IMR-90 (cell line): ENCODE data around the gene CD7. TPM values are rescaled to one million over a fixed set of nuclear protein-coding genes. Genes with fewer than 3 reads are reported as not detected.

Experiments
- ATAC-seq: fragments of 200-7000 bp; cut with Tn5 transposase; 2 replicates; pipeline ENCODE4 v1.9.1; 2020; ENCODE audit warnings: low read depth, mild to moderate bottlenecking, moderate library complexity
- BruUV-seq: library from RNA; stranded (reverse); fragments of 400-500 nt; replicated peaks from 2 replicates; lab custom pipeline; 2021; lab: Mats Ljungman, UMichigan
- CTCF ChIA-PET: fragments of 300-600 bp; formaldehyde crosslinking; extraction: SDS; loops from one replicate; lab custom pipeline; 2021; ENCODE audit warnings: antibody characterized with exemption; lab: Yijun Ruan, JAX
- POLR2A ChIA-PET: fragments of 300-600 bp; sonication (Branson Sonifier 250); formaldehyde crosslinking; loops from one replicate; lab custom pipeline; 2022; ENCODE audit warnings: antibody characterized with exemption; ENCODE audit not compliant: unreplicated experiment; lab: Charles Lee
- DNase-seq: peaks from one replicate; pipeline ENCODE4 v3.0.0; 2013
- H2AFZ ChIP-seq: replicated peaks from 2 replicates; pipeline ENCODE3; 2013; ENCODE audit warnings: low read length, mild to moderate bottlenecking; ENCODE audit not compliant: poor library complexity
- H2AK5ac ChIP-seq: 2 replicates; pipeline ENCODE4 v1.6.1; 2013; ENCODE audit warnings: low read depth, low read length, inconsistent platforms
- H2AK9ac ChIP-seq: replicated peaks from 2 replicates; pipeline ENCODE3; 2013; ENCODE audit warnings: mild to moderate bottlenecking, low read depth, low read length, moderate library complexity; ENCODE audit not compliant: poor library complexity
- H2BK120ac ChIP-seq: 2 replicates; pipeline ENCODE4 v1.6.1; 2013; ENCODE audit warnings: low read depth, low read length, inconsistent platforms
- H2BK15ac ChIP-seq: 3 replicates; pipeline ENCODE4 v1.6.1; 2013; ENCODE audit warnings: low read depth, low read length, inconsistent platforms
- H2BK20ac ChIP-seq: 2 replicates; pipeline ENCODE4 v1.6.1; 2013; ENCODE audit warnings: low read depth, mild to moderate bottlenecking, inconsistent platforms, low read length, moderate library complexity
- H2BK5ac ChIP-seq: 2 replicates; pipeline ENCODE4 v1.6.1; 2013; ENCODE audit warnings: mild to moderate bottlenecking, low read depth, low read length, inconsistent platforms; ENCODE audit not compliant: poor library complexity, severe bottlenecking
- H3K14ac ChIP-seq: replicated peaks from 2 replicates; pipeline ENCODE4 v1.6.1; 2013; ENCODE audit warnings: low read depth, low read length, inconsistent platforms
- H3K18ac ChIP-seq: 2 replicates; pipeline ENCODE4 v1.6.1; 2013; ENCODE audit warnings: low read depth, low read length, control low read depth
- H3K23ac ChIP-seq: 2 replicates; pipeline ENCODE4 v1.6.1; 2013; ENCODE audit warnings: low read depth, low read length, inconsistent platforms
- H3K27ac ChIP-seq: 2 replicates; pipeline ENCODE4 v1.5.1; 2013; ENCODE audit warnings: mild to moderate bottlenecking, control low read depth, low read length; ENCODE audit not compliant: insufficient read depth
- H3K27me3 ChIP-seq: 2 replicates; pipeline ENCODE4 v1.6.1; 2013; ENCODE audit warnings: low read length; ENCODE audit not compliant: control insufficient read depth, insufficient read depth
- H3K36me3 ChIP-seq: 2 replicates; pipeline ENCODE4 v1.6.1; 2013; ENCODE audit warnings: low read length, mixed read lengths; ENCODE audit not compliant: control insufficient read depth, insufficient read depth
- H3K4ac ChIP-seq: 2 replicates; pipeline ENCODE4 v1.6.1; 2013; ENCODE audit warnings: low read depth, low read length, inconsistent platforms
- H3K4me1 ChIP-seq: 2 replicates; pipeline ENCODE4 v1.6.1; 2013; ENCODE audit warnings: low read length, mixed read lengths; ENCODE audit not compliant: control insufficient read depth, insufficient read depth
- H3K4me2 ChIP-seq: 2 replicates; pipeline ENCODE4 v1.6.1; 2013; ENCODE audit warnings: low read depth, mild to moderate bottlenecking, control low read depth, low read length, moderate library complexity
- H3K4me3 ChIP-seq: 2 replicates; pipeline ENCODE4 v1.5.1; 2013; ENCODE audit warnings: low read depth, mild to moderate bottlenecking, control low read depth, low read length, moderate library complexity; ENCODE audit not compliant: insufficient read depth
- H3K56ac ChIP-seq: 2 replicates; pipeline ENCODE4 v1.6.1; 2013; ENCODE audit warnings: low read length, inconsistent platforms; ENCODE audit not compliant: insufficient read depth; ENCODE audit errors: extremely low read depth
- H3K79me1 ChIP-seq, 2 experiments: 2 replicates each; pipeline ENCODE4 v1.6.1; 2013; ENCODE audit warnings: low read length in 2 of 2, inconsistent platforms in 1 of 2, low read depth in 1 of 2
- H3K9ac ChIP-seq: 2 replicates; pipeline ENCODE4 v1.6.1; 2013; ENCODE audit warnings: low read depth, low read length, control low read depth
- H3K9me1 ChIP-seq: 2 replicates; pipeline ENCODE4 v1.6.1; 2013; ENCODE audit warnings: low read length, inconsistent platforms; ENCODE audit not compliant: insufficient read depth
- H3K9me3 ChIP-seq: 2 replicates; pipeline ENCODE4 v1.6.1; 2013; ENCODE audit warnings: low read length; ENCODE audit not compliant: control insufficient read depth, insufficient read depth
- H4K20me1 ChIP-seq: 2 replicates; pipeline ENCODE4 v1.6.1; 2013; ENCODE audit warnings: low read length, inconsistent platforms; ENCODE audit not compliant: insufficient read depth
- H4K5ac ChIP-seq: 2 replicates; pipeline ENCODE4 v1.6.1; 2013; ENCODE audit warnings: mild to moderate bottlenecking, low read depth, low read length, control low read depth
- H4K8ac ChIP-seq, 2 experiments: 2 replicates each; pipeline ENCODE4 v1.6.1; 2013; ENCODE audit warnings: low read depth in 2 of 2, low read length in 2 of 2, control low read depth in 1 of 2, inconsistent platforms in 1 of 2
- H4K91ac ChIP-seq: 2 replicates; pipeline ENCODE4 v1.6.1; 2013; ENCODE audit warnings: low read depth, low read length, inconsistent platforms; ENCODE audit not compliant: insufficient read depth
- BHLHE40 ChIP-seq: fragments of 150-350 bp; IDR thresholded peaks from 2 replicates; pipeline ENCODE4 v1.6.1; 2016; ENCODE audit warnings: mild to moderate bottlenecking, low read depth, low read length
- CHD1 ChIP-seq: IDR thresholded peaks from 2 replicates; pipeline ENCODE4 v1.6.1; 2012; ENCODE audit warnings: low read depth, low read length, improper control_type of control experiment
- CTCF ChIP-seq: conservative IDR thresholded peaks from 2 replicates; pipeline ENCODE4 v1.5.1; 2012; ENCODE audit warnings: mild to moderate bottlenecking, low read depth, low read length, improper control_type of control experiment
- FOS ChIP-seq: fragments of 150-350 bp; IDR thresholded peaks from 2 replicates; pipeline ENCODE4 v1.6.1; 2016; ENCODE audit warnings: low read depth, low read length
- MAFK ChIP-seq: IDR thresholded peaks from 2 replicates; pipeline ENCODE4 v1.6.1; 2012; ENCODE audit warnings: low read depth, low read length, improper control_type of control experiment
- MXI1 ChIP-seq: IDR thresholded peaks from 2 replicates; pipeline ENCODE4 v1.6.1; 2012; ENCODE audit warnings: low read depth, mild to moderate bottlenecking, low read length, moderate library complexity, borderline replicate concordance
- NFE2L2 ChIP-seq: fragments of 150-350 bp; IDR thresholded peaks from 2 replicates; pipeline ENCODE4 v1.6.1; 2016; ENCODE audit warnings: low read depth, mild to moderate bottlenecking, low read length
- RAD21 ChIP-seq: IDR thresholded peaks from 2 replicates; pipeline ENCODE4 v1.6.1; 2012; ENCODE audit warnings: low read length, improper control_type of control experiment
- RCOR1 ChIP-seq: IDR thresholded peaks from 2 replicates; pipeline ENCODE4 v1.6.1; 2012; ENCODE audit warnings: mild to moderate bottlenecking, low read length, improper control_type of control experiment; ENCODE audit not compliant: insufficient replicate concordance
- USF2 ChIP-seq: fragments of 150-350 bp; IDR thresholded peaks from 2 replicates; pipeline ENCODE4 v1.6.1; 2017; ENCODE audit warnings: mild to moderate bottlenecking, antibody characterized with exemption, low read length, low read depth
- WGBS, 2 experiments: methylation state at CpG; one replicate each; pipeline versions ENCODE4 v1.1.5 to v1.1.7; 2013; ENCODE audit warnings: missing lambda C conversion rate in 2 of 2; ENCODE audit not compliant: insufficient read length in 1 of 2; ENCODE audit errors: extremely low coverage in 2 of 2; 5-methylcytosine and 5-hydroxymethylcytosine counted together
- dilution Hi-C: fragments of 300-500 bp; cut with HindIII; formaldehyde crosslinking; loops from one replicate; pipeline ENCODE4 v1.14.3; 2018; ENCODE audit warnings: low sequenced_read_pairs; ENCODE audit not compliant: unreplicated experiment
- in situ Hi-C: fragments of 300-500 bp; cut with MboI; formaldehyde crosslinking; loops from 3 replicates; pipeline ENCODE4 v1.14.3; 2019; ENCODE audit warnings: low sequenced_read_pairs, inconsistent platforms, mixed read lengths
- intact Hi-C: fragments of 100-400 bp; cut with micrococcal nuclease; formaldehyde crosslinking; loops from 2 replicates; pipeline ENCODE4 v1.10.0; 2022
- polyA plus RNA-seq, 3 experiments: library from polyadenylated mRNA; depleted of rRNA; stranded (reverse); fragments of >200 nt; gene quantifications; 2 replicates each; pipeline ENCODE4 v1.2.3, GENCODE V29; 2012; ENCODE audit warnings: low replicate concordance in 1 of 3
- total RNA-seq: library from RNA; depleted of rRNA; stranded (reverse); fragments of >200 nt; gene quantifications from 2 replicates; pipeline ENCODE4 v1.2.3, GENCODE V29; 2012

Gene CD7
- total and polyA plus RNA-seq, 2 of the 4 experiments (the other 2 are of a cell fraction): not detected

- 96% methylated on average over 8 of the region's 28 CpGs; no CpG with 5 or more reads in 1 of the 2 experiments for WGBS, 2 experiments
- H3K27me3 ChIP-seq: peaks cover 19% of the 10 kb centered on the region
- peak overlapping the region; percentile 43 for H2AFZ ChIP-seq
- in situ Hi-C loops: loop anchor here (5.0 to 10.0 kb wide), 3 partner anchors 57 to 424 kb away; no protein-coding TSS in a partner anchor
- H3K4ac ChIP-seq: no peak overlapping the region
- dilution Hi-C loops: no loop called here
- H3K23ac ChIP-seq: no peak overlapping the region
- H2AK9ac ChIP-seq: no peak overlapping the region
- no peak overlapping the region for H4K8ac ChIP-seq
- H3K18ac ChIP-seq: no peak overlapping the region
- no peak overlapping the region for H3K4me3 ChIP-seq
- no peak overlapping the region for H3K4me2 ChIP-seq
- H3K9ac ChIP-seq: no peak overlapping the region
- no peak overlapping the region for H2BK20ac ChIP-seq
- H3K56ac ChIP-seq: no peak overlapping the region
- H2BK120ac ChIP-seq: no peak overlapping the region
- H2BK5ac ChIP-seq: no peak overlapping the region
- H3K36me3 ChIP-seq: no peaks in the 10 kb centered on the region
- CTCF ChIA-PET: no interaction called here
- H3K9me1 ChIP-seq: no peaks in the 10 kb centered on the region
- H2BK15ac ChIP-seq: no peak overlapping the region
- no peak overlapping the region for H3K14ac ChIP-seq
- no peak overlapping the region for H3K27ac ChIP-seq
- no peak for TF ChIP-seq CHD1
- no peak for TF ChIP-seq MAFK
- TF ChIP-seq RAD21: no peak
- no peak for TF ChIP-seq BHLHE40
- no peak for TF ChIP-seq CTCF
- no peak for TF ChIP-seq MXI1
- TF ChIP-seq USF2: no peak
- TF ChIP-seq RCOR1: no peak
- TF ChIP-seq NFE2L2: no peak
- no peak for TF ChIP-seq FOS
- H4K91ac ChIP-seq: no peak overlapping the region
- H3K4me1 ChIP-seq: peaks cover under 1% of the 10 kb centered on the region; the same call in 1 of the 2 replicates
- no peaks in the 10 kb centered on the region for H3K9me3 ChIP-seq
- H3K79me1 ChIP-seq: no peaks in the 10 kb centered on the region
- no peak overlapping the region for H4K5ac ChIP-seq
- intact Hi-C loops: loop anchor here (1.0 kb wide), 1 partner anchor 144 kb away; no protein-coding TSS in a partner anchor
- ATAC-seq (no peak), DNase-seq (no peak)
- BruUV-seq: no TSS peak
- H4K20me1 ChIP-seq: peaks cover 7% of the 10 kb centered on the region; the same call in 1 of the 2 replicates
- POLR2A ChIA-PET: no interaction called here
- H2AK5ac ChIP-seq: no peak overlapping the region
Measured at GRCh38 chr17:82350182-82351030, 33.0 kb upstream of the CD7 start.
